Measurements from ENCODE around the gene PSD. TPM values are rescaled to one million over a fixed set of nuclear protein-coding genes. Genes with fewer than 3 reads are reported as not detected.
A peak's percentile ranks its signal among the peaks of the same experiment; 100 is the strongest.

Gene PSD
- total and polyA plus RNA-seq, 3 donors from 2014 or later, result 17.7 to 22.7 (median 22.0) TPM

DNA sequence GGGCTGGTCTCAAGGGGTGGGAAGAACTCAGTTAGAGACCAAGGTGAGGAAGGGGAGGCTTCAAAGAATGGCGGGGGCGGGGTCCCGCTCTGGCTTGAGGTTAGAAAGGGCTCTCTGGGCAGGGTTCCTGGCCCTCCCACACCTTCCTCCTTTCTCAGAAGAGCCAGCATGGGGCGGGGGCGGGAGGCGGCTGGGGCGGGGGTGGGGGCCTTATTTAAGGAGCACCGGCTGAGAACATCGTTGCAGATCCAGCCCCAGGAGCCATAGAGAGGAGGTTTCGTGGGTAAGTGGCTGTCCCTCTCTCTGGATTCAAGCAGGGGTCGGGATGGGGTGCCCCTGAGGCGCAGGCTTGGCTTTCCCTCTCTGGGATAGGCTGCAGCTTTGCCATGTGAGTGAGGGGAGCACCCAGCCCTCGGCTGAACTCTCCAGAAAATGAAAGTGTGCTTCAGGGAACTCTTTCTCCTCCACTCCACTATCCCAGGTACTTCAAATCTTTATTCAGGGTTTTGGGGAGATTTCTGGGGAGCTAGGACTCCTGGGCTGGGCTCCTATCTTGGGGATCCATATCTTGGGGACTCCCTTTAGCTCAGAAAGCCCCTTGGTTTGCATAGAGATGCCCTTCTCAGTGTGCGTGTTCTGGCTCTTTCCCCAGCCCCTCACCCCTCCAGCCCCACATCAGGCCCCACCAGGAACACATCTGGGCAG lies 17.1 kb upstream of the PSD start:
- H3K4me3 ChIP-seq, result peak overlapping the region in 1 of 2 donors; percentile 31
- no peaks in the 10 kb centered on the region for H3K36me3 ChIP-seq (ENCODE audit: low read depth, missing control alignments)
- no peak for DNase-seq
- intact Hi-C loops (cut with DNase I; ENCODE audit: low total_unique reads), result no loop called here
- H3K27ac ChIP-seq, result peak overlapping the region; percentile 31 to 59
- 4 to 6% methylated on average over 10 to 12 of the region's 14 CpGs for WGBS, 2 donors
- H3K9me3 ChIP-seq, result no peaks in the 10 kb centered on the region
- H3K27me3 ChIP-seq, result no peaks in the 10 kb centered on the region
- peaks cover 21% of the 10 kb centered on the region for H3K4me1 ChIP-seq
- TF ChIP-seq POLR2A (IDR thresholded peaks at IDR 0.05), result no peak
- TF ChIP-seq, protein P1, sequence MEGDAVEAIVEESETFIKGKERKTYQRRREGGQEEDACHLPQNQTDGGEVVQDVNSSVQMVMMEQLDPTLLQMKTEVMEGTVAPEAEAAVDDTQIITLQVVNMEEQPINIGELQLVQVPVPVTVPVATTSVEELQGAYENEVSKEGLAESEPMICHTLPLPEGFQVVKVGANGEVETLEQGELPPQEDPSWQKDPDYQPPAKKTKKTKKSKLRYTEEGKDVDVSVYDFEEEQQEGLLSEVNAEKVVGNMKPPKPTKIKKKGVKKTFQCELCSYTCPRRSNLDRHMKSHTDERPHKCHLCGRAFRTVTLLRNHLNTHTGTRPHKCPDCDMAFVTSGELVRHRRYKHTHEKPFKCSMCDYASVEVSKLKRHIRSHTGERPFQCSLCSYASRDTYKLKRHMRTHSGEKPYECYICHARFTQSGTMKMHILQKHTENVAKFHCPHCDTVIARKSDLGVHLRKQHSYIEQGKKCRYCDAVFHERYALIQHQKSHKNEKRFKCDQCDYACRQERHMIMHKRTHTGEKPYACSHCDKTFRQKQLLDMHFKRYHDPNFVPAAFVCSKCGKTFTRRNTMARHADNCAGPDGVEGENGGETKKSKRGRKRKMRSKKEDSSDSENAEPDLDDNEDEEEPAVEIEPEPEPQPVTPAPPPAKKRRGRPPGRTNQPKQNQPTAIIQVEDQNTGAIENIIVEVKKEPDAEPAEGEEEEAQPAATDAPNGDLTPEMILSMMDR (IDR thresholded peaks at IDR 0.05), result no peak

DNA sequence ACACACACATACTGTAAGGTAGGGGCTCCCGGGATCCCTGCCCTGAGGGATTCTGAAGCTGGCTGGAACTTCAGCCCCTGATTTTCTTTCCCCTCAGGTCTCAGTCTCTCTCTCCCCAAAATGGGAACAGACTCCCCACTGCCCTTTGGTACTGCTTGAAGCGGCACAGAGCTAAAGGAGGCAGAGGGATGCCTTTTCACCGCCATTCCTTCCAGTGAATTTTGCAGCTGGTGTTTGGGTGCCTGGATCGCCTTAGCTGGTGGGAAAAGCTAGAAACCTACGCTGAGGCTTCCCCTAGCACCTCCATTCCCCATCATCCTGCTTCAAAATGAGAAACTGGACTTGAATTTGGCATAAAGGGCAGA lies 16.5 kb upstream of the PSD start:
- no peaks in the 10 kb centered on the region for H3K36me3 ChIP-seq (ENCODE audit: low read depth, missing control alignments)
- intact Hi-C loops (cut with DNase I; ENCODE audit: low total_unique reads), result no loop called here
- H3K4me3 ChIP-seq, result peak overlapping the region in 1 of 2 donors; percentile 31
- TF ChIP-seq POLR2A (IDR thresholded peaks at IDR 0.05), result no peak
- TF ChIP-seq, protein P1 (IDR thresholded peaks at IDR 0.05), result no peak
- H3K27me3 ChIP-seq, result no peaks in the 10 kb centered on the region
- H3K27ac ChIP-seq, result peak overlapping the region; percentile 31 to 59
- peaks cover 21% of the 10 kb centered on the region for H3K4me1 ChIP-seq
- H3K9me3 ChIP-seq, result no peaks in the 10 kb centered on the region
- 23 to 24% methylated on average over 3 to 5 of the region's 5 CpGs for WGBS, 2 donors
- DNase-seq, result no peak

DNA sequence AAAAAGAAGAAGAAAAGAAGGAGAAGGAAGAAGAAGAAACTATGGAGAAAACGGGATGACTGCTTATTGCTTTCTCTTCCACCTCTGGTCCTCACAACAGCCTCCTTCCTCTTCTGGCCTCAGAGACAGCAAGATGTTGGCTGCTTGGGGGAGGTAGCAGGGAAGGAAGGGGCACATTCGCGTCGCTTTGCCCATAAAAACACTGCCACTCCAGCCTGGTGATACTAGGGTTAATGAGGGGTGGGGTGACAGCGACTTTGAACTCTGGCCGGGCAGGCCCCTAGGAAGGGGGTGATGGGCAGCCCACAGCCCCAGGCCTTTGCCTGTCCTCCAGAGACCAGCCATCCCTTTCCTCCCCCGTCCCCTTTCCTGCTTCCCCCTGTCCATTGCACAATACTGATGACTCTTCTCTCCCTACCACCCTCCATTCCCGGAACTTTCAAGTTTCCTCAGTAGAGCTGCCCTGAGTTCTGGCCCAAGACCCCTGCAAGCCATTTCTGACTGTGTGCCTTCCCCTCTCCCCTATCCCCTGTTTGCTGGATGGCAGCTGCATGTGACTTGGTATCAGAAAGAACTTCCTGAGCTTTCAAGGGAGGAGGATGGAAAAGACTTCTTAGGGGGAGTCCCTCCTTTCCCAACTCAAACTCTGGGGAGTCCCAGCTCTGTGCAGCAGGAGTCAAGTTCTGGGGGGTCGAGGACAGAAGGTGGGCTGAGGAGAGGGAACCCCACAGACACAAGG lies 16.0 kb upstream of the PSD start:
- 45 to 47% methylated on average over 7 to 9 of the region's 9 CpGs for WGBS, 2 donors
- TF ChIP-seq POLR2A (IDR thresholded peaks at IDR 0.05), result no peak
- TF ChIP-seq, protein P1 (IDR thresholded peaks at IDR 0.05), result no peak
- DNase-seq, result no peak

DNA sequence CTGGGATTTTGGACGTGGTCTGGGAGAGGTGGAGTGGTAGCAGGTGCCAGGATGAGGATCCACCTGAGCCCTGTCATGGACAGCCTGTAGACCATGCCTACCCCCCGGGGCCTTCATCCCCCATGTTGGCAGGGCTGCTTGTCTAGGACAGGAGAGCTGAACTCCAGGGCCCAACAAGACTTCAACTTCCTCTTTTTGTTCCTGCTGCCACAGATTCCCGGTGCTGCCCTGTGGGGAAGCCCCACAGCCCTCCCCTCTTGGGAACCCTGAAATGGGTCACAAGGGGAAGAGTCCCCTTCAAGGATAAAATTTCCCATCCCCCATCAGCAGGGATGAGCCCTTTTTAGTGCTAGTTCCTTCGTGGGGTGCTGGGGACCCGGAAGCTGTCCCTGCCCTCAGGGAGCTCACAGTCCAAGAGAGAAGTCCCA lies 15.0 kb upstream of the PSD start:
- Histone ChIP-seq H3K4me1 (peaks cover 21% of the 10 kb centered on the region), H3K4me3 (no peak overlapping the region), H3K9me3 (no peaks in the 10 kb centered on the region), H3K27ac (no peak overlapping the region), H3K27me3 (no peaks in the 10 kb centered on the region), H3K36me3 (ENCODE audit: low read depth, missing control alignments) (no peaks in the 10 kb centered on the region)
- WGBS, 2 donors, result 24 to 66% methylated on average over 2 to 5 of the region's 5 CpGs
- no peak for DNase-seq
- intact Hi-C loops (cut with DNase I; ENCODE audit: low total_unique reads), result no loop called here
- TF ChIP-seq, protein P1 (IDR thresholded peaks at IDR 0.05), result no peak
- no peak for TF ChIP-seq POLR2A (IDR thresholded peaks at IDR 0.05)

More for the DNA sequence above, 16.0 kb upstream of the PSD start:
- Histone ChIP-seq H3K9me3 (no peaks in the 10 kb centered on the region), H3K36me3 (ENCODE audit: low read depth, missing control alignments) (no peaks in the 10 kb centered on the region), H3K27ac (peak overlapping the region in 1 of 2 donors; percentile 59), H3K4me3 (no peak overlapping the region), H3K4me1 (peaks cover 21% of the 10 kb centered on the region), H3K27me3 (no peaks in the 10 kb centered on the region)
- intact Hi-C loops (cut with DNase I; ENCODE audit: low total_unique reads), result no loop called here
